ENCODE measurements around the gene SLC35B1. TPM values are rescaled to one million over a fixed set of nuclear protein-coding genes. Genes with fewer than 3 reads are reported as not detected.

The SLC35B1 gene
- total and polyA plus RNA-seq, 2 donors (not counting 3 experiments of a cell fraction or from before 2014, with no cell fraction given) = 87.0 to 142 TPM

DNA sequence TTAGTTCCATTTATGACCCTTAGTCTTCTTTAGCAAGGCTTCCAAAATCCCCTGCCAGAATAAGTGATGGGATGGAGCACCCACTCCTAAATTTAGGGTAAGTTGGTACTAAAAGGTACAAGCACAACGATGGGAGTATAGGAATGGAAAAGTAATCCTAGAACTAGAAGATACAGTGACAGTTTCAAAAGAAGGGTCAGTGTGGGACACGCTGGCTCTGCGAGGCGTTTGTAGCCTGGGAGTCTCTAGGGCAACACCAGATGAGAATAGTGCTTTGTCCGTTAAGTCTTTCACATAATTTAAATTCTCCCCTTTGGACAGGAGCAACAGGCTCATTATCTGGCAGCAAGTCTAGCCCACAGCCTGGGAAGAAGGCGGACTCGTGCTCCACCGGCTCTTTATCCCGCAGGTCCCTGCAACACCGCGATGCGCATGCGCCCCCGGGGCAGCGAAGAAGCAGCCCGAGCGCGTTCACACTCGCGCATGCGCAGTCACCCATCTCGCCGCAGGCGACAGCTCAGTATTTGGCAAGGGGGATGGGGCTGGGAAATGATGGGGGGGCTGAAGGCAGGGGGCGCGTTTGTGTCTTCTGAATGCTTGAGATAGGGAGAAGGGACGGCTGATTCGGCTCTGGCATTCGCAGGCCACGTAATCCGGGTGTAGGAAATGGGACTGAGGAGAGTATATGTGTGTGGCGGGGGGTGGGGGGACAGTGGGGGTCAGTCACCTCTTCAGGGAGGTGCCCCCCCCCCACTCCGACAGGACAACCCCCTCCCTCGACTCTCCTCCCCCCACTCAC lies 30.4 kb downstream of the SLC35B1 start:
- peak overlapping the region; percentile 45 for H3K27ac ChIP-seq (ENCODE audit: insufficient read depth, low read depth, low read length)
- dilution Hi-C loops (cut with MboI; ENCODE audit: extremely low pct_ligation_motif_present, low sequenced_read_pairs) = no loop called here
- H3K27me3 ChIP-seq (ENCODE audit: control insufficient read depth in 2 of 2, insufficient read depth in 2 of 2, low read length in 2 of 2) = no peaks in the 10 kb centered on the region
- peak overlapping the region; percentile 13 for H2AFZ ChIP-seq (ENCODE audit: low read depth, low read length)
- peaks cover 10% of the 10 kb centered on the region for H3K4me1 ChIP-seq (ENCODE audit: control insufficient read depth, extremely low read depth, insufficient read depth, low read length)
- FAIRE-seq (peak; percentile 89), DNase-seq (ENCODE audit: low read depth, low spot score) (peak; percentile 96)
- BruUV-seq (replicated peaks) = TSS peak; percentile 35
- intact Hi-C loops (cut with micrococcal nuclease) = loop anchor here (1.0 to 5.0 kb wide), 2 partner anchors 31 to 55 kb away; no protein-coding TSS in a partner anchor
- H3K4me2 ChIP-seq (ENCODE audit: insufficient read depth, low read length) = peak overlapping the region; percentile 87
- no peaks in the 10 kb centered on the region for H4K20me1 ChIP-seq (replicated peaks; ENCODE audit: control insufficient read depth, extremely low read depth, insufficient read depth, low read length)
- peak overlapping the region; percentile 74 for H3K9ac ChIP-seq (replicated peaks; ENCODE audit: extremely low read depth, insufficient read depth, low read length)
- H3K4me3 ChIP-seq (replicated peaks in 1 of 3; ENCODE audit: insufficient read depth in 1 of 3, low read depth in 1 of 3, low read length in 3 of 3) = peak overlapping the region; percentile 38 to 86 (median 75)
- POLR2A ChIA-PET = interaction anchor here (0.5 to 1.0 kb wide), 8 partner anchors 11 to 261 kb away, joined by 3 to 10 read pairs (median 4); partner anchors contain the start of gene FAM117A
- peaks cover 45% of the 10 kb centered on the region for H3K79me2 ChIP-seq (ENCODE audit: control insufficient read depth, insufficient read depth, low read length)
- no peaks in the 10 kb centered on the region for H3K36me3 ChIP-seq (ENCODE audit: control insufficient read depth in 2 of 2, extremely low read depth in 1 of 2, insufficient read depth in 2 of 2, low read length in 2 of 2)
- TF ChIP-seq, protein P1, sequence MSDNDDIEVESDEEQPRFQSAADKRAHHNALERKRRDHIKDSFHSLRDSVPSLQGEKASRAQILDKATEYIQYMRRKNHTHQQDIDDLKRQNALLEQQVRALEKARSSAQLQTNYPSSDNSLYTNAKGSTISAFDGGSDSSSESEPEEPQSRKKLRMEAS (IDR thresholded peaks at IDR 0.05; ENCODE audit: insufficient read depth, insufficient read length) = no peak
- TF ChIP-seq POLR2A (IDR thresholded peaks at IDR 0.05; ENCODE audit: low read depth, low read length) = peak; percentile 62
- H3K9me3 ChIP-seq (replicated peaks; ENCODE audit: control insufficient read depth, insufficient read depth, low read length) = no peaks in the 10 kb centered on the region
- H3K9me1 ChIP-seq (replicated peaks; ENCODE audit: control insufficient read depth, extremely low read depth, insufficient read depth, low read length) = no peaks in the 10 kb centered on the region
- CTCF ChIA-PET = interaction anchor here (0.6 to 1.3 kb wide), 15 partner anchors 10 to 120 kb away, joined by 3 to 19 read pairs (median 4); partner anchors contain the start of gene SLC35B1

DNA sequence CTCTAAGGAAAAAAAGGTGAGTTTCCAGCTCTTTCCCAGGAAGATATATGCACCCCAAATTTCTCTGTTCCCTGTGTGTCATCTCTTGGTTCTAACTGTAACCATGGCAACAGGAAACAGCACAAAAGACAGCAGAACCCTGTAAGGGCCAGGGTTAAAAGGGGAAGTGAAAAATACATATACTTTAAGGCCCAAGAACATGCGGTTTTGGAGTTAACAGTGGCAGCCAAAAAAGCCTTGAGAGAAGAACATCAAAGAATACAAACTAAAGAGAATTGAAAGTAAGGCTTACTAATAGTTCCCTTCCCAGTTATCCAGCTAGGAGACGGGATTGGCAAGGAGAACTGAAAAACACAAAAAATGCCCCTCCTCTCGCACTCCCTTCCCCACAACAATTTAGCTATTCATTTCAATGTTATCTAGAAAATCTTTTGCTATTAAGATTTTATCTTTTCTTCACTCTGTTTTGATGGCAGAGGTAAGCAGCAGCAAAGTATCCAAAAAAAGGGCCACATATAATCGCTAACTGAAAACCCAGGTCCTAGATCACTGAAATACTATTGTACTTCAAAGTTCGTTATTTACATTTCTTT lies 31.4 kb downstream of the SLC35B1 start:
- peaks cover 54% of the 10 kb centered on the region for H3K79me2 ChIP-seq (ENCODE audit: control insufficient read depth, insufficient read depth, low read length)
- no peak for TF ChIP-seq MYC (IDR thresholded peaks at IDR 0.05; ENCODE audit: low read depth, low read length)
- H3K9me1 ChIP-seq (replicated peaks; ENCODE audit: control insufficient read depth, extremely low read depth, insufficient read depth, low read length) = no peaks in the 10 kb centered on the region
- H3K27ac ChIP-seq (ENCODE audit: insufficient read depth, low read depth, low read length) = peak overlapping the region; percentile 45
- FAIRE-seq (peak; percentile 44), DNase-seq (ENCODE audit: low read depth, low spot score) (peak; percentile 40)
- BruUV-seq (replicated peaks) = no TSS peak
- CTCF ChIA-PET = interaction anchor here (1.0 to 1.1 kb wide), 2 partner anchors 20 to 106 kb away, joined by 3 read pairs; no protein-coding TSS in a partner anchor
- H2AFZ ChIP-seq (ENCODE audit: low read depth, low read length) = no peak overlapping the region
- no peaks in the 10 kb centered on the region for H3K27me3 ChIP-seq (ENCODE audit: control insufficient read depth in 2 of 2, insufficient read depth in 2 of 2, low read length in 2 of 2)
- POLR2A ChIA-PET = no interaction called here
- no peaks in the 10 kb centered on the region for H4K20me1 ChIP-seq (replicated peaks; ENCODE audit: control insufficient read depth, extremely low read depth, insufficient read depth, low read length)
- peaks cover 10% of the 10 kb centered on the region for H3K4me1 ChIP-seq (ENCODE audit: control insufficient read depth, extremely low read depth, insufficient read depth, low read length)
- dilution Hi-C loops (cut with MboI; ENCODE audit: extremely low pct_ligation_motif_present, low sequenced_read_pairs) = no loop called here
- intact Hi-C loops (cut with micrococcal nuclease) = loop anchor here (5.0 kb wide), 1 partner anchor 54 kb away; no protein-coding TSS in a partner anchor
- H3K4me3 ChIP-seq (replicated peaks in 1 of 3; ENCODE audit: insufficient read depth in 1 of 3, low read depth in 1 of 3, low read length in 3 of 3) = peak overlapping the region; percentile 38 to 86 (median 75)
- H3K9ac ChIP-seq (replicated peaks; ENCODE audit: extremely low read depth, insufficient read depth, low read length) = peak overlapping the region; percentile 74
- H3K4me2 ChIP-seq (ENCODE audit: insufficient read depth, low read length) = peak overlapping the region; percentile 87
- H3K9me3 ChIP-seq (replicated peaks; ENCODE audit: control insufficient read depth, insufficient read depth, low read length) = no peaks in the 10 kb centered on the region
- H3K36me3 ChIP-seq (ENCODE audit: control insufficient read depth in 2 of 2, extremely low read depth in 1 of 2, insufficient read depth in 2 of 2, low read length in 2 of 2) = no peaks in the 10 kb centered on the region

All from endothelial cell of umbilical vein (primary cell).